Head of caudate nucleus (tissue), 42 donors: Measurements from ENCODE around the gene TRIOBP.
"Not testable (repeated sequence)": the region's sequence is repeated elsewhere in the genome, so short reads cannot be mapped to it uniquely, and the experiment has no call there.

Experiments
- DNase-seq, 42 donors: peaks; one replicate each; pipeline versions ENCODE4 v3.0.0 to v3.0.0-alpha.2; 2020 to 2021; ENCODE audit warnings: mixed read lengths in 7 of 42
- intact Hi-C: fragments of 100-400 bp; cut with DNase I; formaldehyde crosslinking; loops from one replicate; pipeline ENCODE4 v1.15.0; 2022

TRIOBP gene

DNA sequence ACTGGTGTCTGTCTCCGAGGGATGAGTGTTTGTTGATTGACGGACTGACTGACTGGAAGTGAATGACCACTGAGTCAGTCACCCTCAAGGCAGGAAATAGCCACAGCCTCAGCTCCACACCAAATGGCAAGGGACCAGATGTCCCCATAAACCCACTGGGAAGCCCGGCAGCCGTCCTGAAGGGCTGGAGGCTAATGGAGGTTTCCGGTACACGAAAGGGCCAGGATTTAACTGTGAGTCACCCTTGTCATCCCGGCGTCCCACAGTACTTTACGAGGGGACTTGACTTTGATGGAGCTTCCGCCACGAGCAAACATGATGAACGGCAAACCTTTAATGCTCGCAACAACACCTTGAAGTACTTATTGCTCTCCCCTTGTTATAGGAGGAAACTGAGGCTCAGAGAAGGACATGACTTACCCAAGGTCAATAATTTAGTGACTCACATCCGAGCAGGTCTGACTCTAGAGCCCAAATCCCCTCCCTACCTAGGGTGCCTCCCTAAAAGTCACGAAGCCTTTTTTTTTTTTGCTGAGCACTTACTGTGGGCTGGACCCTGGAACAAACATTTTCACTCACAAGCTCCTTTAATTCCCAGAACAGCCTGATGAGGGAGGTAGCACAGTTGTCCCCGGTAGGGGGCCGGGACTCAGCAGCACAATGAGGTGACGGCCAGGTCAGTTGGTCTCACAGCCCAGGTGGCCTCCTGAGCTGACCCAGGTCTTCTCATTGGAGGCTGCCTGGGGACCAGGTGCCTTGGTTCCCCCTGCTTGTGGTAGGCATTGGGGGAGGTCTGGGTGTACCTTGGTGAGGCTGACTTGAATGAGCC, 85.7 kb downstream of the TRIOBP start:
- intact Hi-C loops: no loop called here
- no peak for DNase-seq

DNA sequence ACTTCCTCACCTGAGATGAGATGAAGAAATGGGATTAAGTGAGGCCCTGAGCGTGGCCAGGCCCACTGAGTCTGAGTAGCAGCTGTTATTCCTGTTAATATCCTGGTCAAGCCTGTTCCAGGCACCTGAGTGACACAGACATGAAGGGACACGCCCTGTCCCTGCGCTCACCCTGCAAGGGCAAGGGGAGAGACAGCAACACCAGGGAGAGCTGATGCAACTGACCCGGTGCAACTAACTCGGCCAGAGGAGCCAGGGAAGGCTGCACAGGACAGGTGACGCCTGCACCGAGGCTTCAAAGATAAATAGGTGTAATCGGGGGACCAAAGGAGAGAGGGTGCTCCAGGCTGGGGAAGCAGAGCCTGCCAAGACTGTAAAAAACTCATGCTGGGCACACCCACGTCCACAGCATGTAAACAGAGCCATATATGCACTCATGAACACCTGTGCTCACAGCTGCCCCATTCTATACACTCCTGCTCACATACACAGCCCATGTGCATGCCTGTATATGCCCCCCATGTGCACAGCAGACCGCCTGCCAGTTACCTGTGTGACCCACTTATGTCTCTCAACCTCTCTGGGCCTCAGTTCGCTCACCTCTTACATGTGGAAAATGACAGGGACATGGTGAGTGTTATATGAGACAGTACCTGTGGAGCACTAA, 88.1 kb downstream of the TRIOBP start:
- DNase-seq: no peak
- intact Hi-C loops: no loop called here

DNA sequence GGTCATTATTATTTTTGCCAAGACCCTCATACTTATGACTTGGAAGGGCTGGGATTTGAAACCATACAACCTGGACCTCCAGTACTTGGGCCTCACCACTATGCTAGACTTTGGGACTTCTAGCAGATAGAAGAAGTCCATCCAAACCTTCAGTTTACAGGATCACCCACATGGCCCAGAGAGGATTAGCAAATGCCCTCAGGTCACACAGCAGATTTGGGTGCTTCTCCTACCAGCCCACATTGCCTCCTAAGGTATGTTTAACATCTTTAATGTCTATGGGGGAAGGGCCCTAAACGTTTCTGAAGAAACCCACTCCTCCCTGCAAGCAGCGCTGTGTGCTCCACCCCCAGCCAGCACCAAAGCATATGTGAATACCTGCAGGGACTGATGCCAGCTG, 93.4 kb downstream of the TRIOBP start:
- DNase-seq: no peak
- intact Hi-C loops: no loop called here

DNA sequence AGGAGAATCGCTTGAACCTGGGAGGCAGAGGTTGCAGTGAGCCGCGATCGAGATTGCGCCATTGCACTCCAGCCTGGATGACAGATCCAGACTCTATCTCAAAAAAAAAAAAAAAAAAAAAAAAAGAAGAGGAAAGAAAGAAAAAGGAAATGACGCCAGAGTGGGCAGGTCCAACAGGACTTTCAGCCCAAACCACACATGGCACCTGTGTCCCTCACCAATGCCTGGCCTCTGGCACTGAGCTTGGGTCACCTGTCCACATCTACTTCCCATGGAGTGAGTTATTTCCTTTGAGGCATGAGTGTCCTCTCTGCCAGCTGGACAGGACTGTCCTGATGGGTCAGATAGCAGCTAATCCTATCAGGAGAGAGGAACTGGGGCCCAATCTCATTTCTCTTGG, 95.6 kb downstream of the TRIOBP start:
- no peak for DNase-seq
- intact Hi-C loops: no loop called here

DNA sequence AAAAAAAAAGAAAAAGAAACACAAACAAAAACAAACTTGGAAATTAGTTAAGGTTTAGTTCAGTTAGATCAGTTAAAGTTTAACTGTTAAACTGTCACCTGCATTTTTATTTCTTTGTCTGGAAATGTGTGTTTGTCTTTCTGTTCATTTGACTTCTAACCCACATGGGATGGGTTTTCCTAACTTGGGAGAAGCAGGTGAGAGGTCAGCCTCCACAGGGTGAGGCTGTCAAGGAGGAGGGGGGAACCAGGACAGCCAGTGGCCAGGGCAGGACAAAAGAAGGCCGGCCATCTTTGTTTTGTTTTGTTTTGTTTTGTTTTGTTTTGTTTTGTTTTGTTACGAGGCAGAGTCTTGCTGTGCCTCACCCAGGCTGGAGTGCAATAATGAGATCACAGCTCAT, 97.5 kb downstream of the TRIOBP start:
- intact Hi-C loops: no loop called here
- no peak for DNase-seq

DNA sequence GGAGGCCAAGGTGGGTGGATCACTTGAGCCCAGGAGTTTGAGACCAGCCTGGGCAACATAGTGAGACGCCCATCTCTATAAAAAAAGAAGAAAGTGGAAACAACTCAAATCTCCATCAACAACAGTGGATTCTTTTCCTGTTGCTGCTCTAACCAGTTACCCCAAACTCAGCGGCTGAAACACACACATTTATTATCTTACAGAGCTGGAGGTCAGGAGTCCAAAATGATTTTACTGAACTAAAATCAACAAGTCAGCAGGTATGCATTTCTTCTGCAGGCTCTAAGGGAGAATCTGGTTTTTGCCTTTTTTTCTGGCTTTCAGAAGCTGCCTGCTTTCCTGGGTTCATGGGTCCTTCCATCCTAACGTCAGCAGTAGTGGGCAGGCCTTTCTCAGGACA, 99.2 kb downstream of the TRIOBP start:
- intact Hi-C loops: no loop called here

DNA sequence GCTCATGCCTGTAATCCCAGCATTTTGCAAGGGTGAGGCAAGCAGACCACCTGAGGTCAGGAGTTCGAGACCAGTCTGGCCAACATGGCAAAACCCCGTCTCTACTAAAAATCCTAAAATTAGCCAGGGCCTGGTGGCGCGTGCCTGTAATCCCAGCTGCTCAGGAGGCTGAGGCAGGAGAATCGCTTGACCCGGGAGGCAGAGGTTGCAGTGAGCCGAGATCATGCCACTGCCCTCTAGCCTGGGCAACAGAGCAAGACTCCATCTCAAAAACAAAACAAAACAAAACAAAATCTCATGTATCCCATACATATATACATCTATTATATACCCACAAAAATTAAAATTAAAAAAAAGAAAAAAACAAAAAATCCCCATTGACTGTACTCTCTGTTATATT, 100.4 kb downstream of the TRIOBP start:
- DNase-seq, intact Hi-C loops: not testable (repeated sequence)

More for the DNA sequence above, 99.2 kb downstream of the TRIOBP start:
- DNase-seq: no peak

DNA sequence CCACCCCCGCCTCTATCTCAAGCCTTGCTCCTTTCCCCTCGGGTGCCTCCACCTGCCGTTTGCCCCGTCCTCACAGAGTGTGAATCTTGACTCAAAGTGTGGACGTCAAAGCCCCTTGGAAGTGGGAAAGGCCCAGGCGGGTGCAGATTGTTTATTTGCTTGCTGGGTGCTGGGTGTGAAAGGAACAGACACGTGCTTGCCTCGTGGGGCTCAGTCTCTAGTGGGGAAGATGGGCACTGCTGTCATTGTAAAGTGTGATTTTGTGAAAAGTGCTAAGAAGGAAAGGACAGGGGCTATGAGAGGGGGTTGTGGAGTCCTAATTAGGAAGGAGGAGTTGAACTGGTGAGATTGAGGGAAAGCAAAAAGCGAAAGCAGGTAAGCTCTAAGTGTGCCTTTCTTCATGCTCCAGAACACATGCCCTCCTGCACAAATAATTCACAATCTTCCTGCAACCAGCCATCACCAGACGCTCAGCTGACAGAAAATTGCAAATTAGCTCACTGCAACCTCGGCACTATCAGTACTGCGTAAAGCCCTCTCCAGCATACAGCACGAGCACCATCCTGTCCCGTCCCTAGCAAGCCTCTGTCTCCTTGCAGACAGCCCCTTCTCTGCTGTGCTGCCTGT, 101.1 kb downstream of the TRIOBP start:
- intact Hi-C loops: no loop called here
- DNase-seq: no peak

DNA sequence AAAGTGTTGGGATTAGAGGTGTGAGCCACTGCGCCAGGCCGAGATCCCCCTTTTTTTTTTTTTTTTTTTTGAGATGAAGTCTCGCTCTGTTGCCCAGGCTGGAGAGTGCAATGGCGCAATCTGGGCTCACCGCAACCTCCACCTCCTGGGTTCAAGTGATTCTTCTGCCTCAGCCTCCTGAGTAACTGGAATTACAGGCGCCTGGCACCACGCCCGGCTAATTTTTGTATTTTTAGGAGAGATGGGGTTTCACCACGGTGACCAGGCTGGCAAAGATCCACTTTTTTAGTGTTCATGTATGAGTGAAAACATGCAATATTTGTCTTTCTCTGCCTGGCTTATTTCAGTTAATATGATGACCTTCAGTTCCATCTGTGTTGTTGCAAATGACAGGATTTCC, 103.1 kb downstream of the TRIOBP start:
- DNase-seq: not testable (repeated sequence)
- intact Hi-C loops: loop anchor here (10.0 kb wide), 1 partner anchor 135 kb away; no protein-coding TSS in a partner anchor

DNA sequence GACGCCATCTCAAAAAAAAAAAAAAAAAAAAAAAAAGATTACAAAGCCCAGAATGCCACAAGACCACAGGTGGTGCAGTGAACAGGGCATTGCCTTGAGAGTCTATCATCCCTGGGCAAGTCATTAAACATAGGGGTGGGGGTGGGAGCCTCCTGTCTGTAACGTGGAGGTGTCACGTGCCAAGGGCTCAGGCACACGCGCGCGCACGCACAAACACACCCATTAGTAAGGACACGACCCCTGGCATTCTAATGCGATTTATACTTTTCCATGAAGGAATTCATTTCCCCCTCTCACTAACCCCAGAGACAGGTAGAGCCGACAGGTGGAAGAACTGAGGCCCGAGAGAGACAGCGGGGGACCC, 105.1 kb downstream of the TRIOBP start:
- peak in 28 of 42 donors; percentile 27 to 75 (median 51) for DNase-seq
- intact Hi-C loops: loop anchor here (10.0 kb wide), 1 partner anchor 137 kb away; no protein-coding TSS in a partner anchor

DNA sequence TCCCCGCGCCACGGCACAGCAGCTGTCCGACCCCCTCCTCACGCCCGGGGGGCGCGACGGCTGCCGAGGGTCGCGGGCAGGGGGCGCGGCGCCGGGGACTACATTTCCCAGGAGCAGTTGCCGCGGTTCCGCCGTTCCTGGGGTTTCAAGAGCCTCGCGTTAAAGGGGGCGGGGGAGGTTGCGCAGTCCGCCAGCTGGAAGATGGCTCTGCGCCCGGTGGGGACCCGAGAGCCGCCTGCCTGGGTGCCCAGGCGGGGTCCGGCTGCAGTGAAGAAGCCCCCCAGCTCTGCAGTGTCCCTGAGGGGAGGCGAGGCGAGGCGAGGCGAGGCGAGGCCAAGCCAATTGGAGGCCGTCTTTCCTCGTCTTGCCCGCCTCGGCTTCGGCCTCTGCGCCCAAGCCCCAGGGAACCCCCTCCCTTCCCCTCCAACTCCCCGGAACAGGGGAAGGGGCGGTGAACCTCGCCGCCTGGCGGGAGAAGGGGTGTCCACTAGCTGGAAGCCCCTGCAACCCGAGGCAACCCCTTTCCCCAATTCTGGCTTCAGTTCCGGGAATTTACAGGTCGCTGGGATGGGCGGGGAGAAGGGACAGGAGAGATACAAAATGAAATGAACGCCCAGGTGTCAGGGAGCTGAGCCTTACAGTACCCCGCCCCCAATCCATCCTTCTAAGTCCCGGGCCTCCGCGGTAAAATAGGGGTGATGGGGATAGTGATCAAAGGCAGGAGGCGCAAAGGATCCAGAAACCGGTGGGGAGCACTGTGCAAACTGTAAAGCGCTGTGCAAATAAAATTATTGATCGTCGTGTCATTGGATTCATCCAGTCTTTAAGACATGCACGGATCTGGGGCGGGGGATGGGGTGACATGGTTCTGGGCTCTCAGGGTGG, 105.7 kb downstream of the TRIOBP start:
- peak; percentile 52 to 89 (median 76) for DNase-seq
- intact Hi-C loops: loop anchor here (10.0 kb wide), 1 partner anchor 138 kb away; no protein-coding TSS in a partner anchor

DNA sequence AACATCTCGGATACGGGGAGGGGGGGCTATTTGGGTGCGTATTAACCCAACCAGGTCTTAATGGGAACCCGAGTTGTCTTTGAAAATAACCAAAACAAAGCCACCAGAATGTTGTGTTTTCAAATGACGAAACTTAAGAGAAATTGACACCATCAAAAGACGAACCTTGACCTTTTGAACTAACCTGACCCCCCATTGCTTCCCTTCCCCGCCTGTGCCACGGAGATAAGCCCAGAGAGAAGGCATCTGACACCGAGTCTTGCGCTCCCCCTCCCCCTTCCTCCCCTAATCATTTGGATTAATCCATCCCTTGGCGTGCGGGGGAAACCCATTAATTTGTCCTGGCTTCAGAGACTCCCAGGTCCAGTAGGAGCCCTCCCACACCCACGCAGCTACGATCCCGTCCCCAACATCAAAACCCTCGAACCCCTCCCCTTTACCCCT, 106.4 kb downstream of the TRIOBP start:
- intact Hi-C loops: loop anchor here (10.0 kb wide), 1 partner anchor 138 kb away; no protein-coding TSS in a partner anchor
- DNase-seq: peak in 11 of 42 donors; percentile 7 to 54 (median 26)

DNA sequence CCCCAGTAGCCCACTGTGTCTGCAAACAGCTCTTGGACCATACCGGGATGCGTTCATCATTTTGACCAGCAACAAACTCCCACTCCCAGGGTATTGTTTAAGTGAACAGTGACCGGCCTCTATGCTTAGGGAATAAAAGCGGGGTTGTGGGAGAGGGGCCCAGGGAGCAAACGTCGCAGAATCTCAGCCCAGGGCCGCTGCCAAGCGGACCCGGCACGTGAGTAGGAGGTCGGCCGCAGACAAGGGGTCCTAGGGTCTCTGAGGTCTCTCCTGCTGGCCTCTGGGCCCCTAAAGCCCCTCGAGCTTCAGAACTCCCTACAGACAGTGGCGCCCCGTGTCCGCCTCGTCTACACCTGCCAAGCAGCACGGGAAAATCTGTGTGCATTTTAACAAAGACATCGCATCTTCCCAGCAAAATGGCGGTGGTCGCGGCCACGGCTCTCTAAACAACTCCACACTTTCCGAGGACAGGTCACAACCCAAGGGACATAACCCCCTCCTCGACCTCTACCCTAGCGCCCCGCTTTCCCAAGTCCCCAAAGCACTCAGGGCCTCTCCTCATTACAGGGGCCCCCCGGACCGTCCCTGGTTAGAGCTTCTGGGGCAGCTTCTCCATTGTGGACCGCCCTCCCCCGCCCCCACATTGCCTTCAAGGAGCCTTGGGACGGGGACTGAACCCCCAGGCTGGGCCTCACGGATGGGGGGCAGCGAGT, 106.9 kb downstream of the TRIOBP start:
- DNase-seq: peak in 4 of 42 donors; percentile 11 to 46 (median 16)
- intact Hi-C loops: loop anchor here (10.0 kb wide), 1 partner anchor 139 kb away; no protein-coding TSS in a partner anchor

DNA sequence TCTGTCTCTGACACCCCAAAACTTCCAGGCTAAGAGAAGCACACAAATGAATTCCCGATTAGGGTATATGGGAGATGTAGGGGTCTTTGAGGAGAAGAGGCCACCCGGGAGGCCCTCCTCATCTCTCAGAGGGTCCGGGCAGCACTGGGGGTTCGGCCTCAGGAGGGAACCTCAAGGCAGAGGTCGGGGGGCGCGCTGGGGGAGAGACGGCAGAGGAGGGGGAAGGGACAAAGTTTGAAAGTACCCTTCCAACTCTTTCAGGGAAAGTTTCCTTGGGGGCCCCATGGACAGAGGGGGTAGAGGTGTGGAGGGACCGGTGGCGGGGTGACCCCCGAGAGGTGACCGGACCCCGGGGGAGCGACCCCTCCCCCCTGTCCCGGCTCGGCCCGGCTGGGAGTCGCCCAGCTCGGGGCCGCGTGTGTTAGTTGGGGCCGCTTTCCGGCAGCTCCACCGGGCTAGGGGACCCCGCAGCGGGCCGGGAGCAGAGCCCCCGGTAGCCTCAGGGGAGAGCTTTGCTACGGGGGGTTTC, 107.6 kb downstream of the TRIOBP start:
- intact Hi-C loops: loop anchor here (10.0 kb wide), 1 partner anchor 140 kb away; no protein-coding TSS in a partner anchor
- peak in 3 of 42 donors; percentile 12 to 43 (median 24) for DNase-seq

DNA sequence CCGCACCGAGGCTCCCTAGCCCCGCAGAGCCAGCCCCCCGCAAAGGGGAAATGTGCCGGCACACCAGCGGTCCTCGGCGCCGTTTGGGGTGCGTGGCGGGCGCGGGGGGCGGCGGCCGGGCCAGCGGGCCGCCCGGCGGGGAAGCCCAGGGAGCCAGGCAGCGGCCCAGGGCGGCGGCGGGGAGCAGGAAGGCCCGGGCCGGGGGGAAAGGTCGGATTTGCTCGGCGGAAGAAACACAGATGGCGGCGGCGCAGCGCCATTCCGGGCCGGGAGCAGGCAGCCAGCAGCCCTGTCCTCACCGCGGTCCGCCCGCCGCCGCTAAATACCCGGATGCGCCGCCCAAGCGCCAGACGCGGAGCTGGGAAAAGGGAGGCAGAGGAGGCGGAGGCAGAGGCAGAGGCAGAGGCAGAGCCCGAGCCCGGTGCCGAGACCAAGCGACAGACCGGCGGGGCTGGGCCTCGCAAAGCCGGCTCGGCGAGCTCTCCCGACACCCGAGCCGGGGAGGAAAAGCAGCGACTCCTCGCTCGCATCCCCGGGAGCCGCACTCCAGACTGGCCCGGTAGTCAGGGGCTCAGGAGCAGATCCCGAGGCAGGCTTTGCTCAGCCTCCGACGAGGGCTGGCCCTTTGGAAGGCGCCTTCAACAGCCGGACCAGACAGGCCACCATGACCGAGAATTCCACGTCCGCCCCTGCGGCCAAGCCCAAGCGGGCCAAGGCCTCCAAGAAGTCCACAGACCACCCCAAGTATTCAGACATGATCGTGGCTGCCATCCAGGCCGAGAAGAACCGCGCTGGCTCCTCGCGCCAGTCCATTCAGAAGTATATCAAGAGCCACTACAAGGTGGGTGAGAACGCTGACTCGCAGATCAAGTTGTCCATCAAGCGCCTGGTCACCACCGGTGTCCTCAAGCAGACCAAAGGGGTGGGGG, 108.3 kb downstream of the TRIOBP start:
- intact Hi-C loops: loop anchor here (5.0 to 10.0 kb wide), 2 partner anchors 42 to 140 kb away; partner anchors contain the start of gene EIF3L
- peak; percentile 79 to 96 (median 92) for DNase-seq

DNA sequence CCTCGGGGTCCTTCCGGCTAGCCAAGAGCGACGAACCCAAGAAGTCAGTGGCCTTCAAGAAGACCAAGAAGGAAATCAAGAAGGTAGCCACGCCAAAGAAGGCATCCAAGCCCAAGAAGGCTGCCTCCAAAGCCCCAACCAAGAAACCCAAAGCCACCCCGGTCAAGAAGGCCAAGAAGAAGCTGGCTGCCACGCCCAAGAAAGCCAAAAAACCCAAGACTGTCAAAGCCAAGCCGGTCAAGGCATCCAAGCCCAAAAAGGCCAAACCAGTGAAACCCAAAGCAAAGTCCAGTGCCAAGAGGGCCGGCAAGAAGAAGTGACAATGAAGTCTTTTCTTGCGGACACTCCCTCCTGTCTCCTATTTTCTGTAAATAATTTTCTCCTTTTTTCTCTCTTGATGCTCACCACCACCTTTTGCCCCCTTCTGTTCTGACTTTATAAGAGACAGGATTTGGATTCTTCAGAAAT, 109.0 kb downstream of the TRIOBP start:
- intact Hi-C loops: loop anchor here (5.0 to 10.0 kb wide), 2 partner anchors 41 to 141 kb away; partner anchors contain the start of gene EIF3L

More for the DNA sequence above, 109.0 kb downstream of the TRIOBP start:
- DNase-seq: no peak
